Measurements from ENCODE around the gene TRMT112.

Gene TRMT112

DNA sequence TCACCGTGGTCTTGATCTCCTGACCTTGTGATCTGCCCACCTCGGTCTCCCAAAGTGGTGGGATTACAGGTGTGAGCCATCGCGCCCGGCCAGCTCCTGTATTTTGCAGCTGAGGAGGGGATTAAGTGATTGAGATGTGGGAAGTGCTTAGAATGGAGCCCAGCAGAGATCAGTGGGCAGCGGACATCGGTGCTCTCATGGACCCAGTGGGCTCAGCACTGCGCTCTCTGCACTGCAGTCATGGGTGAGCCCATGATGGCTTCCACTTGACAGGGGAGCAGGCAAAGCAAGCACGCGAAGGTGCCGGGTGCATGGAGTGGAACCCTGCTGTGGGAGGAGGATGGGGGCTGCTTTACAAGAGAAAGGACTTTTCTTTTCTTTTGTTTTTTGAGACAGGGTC lies 13.5 kb upstream of the TRMT112 start:
- TF ChIP-seq GATA2 (IDR thresholded peaks at IDR 0.05; ENCODE audit: low read depth, low read length): no peak
- no peak for TF ChIP-seq GATA3 (IDR thresholded peaks at IDR 0.05; ENCODE audit: low read depth, low read length)

DNA sequence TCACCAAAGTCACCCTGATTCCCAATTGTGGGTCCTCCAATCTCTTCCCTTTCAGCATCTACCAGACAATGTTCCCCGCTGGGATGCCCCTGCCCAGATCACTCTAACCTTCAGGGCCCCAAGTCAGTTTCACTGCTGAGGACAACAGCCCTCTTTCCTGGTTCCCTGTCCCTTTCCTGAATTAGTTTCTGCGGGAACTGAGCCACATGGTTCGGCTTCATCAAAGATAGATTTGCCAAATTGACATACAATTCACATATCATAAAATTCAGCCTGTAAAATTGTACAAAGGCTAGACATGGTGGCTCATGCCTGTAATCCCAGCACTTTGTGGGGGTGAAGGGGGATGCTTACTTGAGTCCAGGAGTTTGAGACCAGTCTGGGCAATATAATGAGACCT lies 10.6 kb upstream of the TRMT112 start:
- no peak for TF ChIP-seq GATA3 (IDR thresholded peaks at IDR 0.05; ENCODE audit: low read depth, low read length)
- TF ChIP-seq GATA2 (IDR thresholded peaks at IDR 0.05; ENCODE audit: low read depth, low read length): no peak

DNA sequence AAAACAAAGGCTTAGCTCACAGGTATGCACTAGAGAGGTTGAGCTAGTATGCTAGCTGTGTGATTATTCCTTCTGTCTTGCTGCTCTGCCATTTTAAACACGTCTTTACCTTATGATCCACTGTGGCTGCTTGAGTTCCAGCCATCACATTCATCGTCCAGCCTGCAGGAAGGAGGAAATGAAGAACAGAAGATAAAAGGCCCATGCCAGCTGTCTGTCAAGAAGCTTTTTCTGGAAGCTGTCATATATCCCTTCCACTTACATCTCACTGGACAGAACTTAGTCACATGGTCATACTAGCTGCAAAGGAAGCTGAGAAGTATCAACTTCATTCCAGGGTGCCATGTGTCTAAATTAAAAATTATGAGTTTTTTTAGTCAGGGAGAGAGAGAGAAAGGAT lies 10.0 kb upstream of the TRMT112 start:
- TF ChIP-seq GATA3 (IDR thresholded peaks at IDR 0.05; ENCODE audit: low read depth, low read length): no peak
- no peak for TF ChIP-seq GATA2 (IDR thresholded peaks at IDR 0.05; ENCODE audit: low read depth, low read length)

DNA sequence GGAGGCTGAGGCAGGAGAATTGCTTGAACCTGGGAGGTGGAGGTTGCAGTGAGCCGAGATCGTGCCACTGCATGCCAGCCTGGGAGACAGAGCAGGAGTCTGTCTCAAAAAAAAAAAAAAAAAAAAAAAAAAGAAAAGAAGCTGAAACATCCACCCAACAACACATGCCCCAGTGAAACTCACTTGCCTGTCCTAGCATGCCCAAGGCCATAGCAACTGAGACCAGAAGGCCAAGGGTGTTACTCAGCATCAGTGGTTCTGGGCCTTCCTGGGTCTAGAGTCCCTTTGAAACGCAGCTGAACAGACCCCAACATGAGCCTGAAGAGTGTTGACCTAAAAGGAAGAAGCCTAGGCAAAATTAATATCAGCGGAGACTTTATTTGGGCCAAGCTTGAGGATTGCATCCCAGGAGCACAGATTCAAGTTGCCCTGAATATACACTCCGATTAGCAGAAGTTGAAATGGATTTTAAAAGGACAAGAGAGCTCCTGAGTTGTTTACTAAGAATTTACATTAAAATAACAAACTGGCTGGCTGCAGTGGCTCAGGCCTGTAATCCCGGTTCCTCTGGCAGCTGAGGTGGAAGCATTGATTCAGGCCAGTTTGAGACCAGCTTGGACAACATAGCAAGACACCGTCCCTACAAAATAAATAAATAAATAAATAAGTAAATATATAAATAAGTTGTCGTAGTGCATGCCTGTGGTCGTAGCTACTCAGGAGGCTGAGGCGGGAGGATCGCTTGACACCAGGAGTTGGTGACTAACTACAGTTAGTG lies 7.5 kb upstream of the TRMT112 start:
- TF ChIP-seq GATA3 (IDR thresholded peaks at IDR 0.05; ENCODE audit: low read depth, low read length) (no peak), GATA2 (IDR thresholded peaks at IDR 0.05; ENCODE audit: low read depth, low read length) (no peak)

DNA sequence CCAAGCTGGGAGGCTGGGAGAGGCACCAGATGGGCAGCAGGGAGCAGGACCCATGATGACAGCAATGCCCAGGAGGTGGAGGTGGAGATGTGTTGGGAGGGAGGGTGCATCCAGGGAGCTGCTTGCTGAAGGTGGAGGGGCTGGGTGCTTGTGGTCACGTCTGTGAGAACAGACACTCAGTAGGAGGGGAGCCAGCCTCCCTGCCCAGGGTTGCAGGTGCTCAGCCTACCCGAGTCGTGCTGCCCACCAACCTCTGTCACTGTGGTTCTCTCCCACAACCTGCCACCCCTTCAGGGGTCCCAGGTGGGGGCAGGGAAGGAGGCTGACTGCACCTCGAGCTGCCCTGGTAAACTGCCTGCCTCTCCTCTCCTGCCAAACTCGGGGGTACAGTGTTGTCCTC lies 6.0 kb upstream of the TRMT112 start:
- no peak for TF ChIP-seq GATA2 (IDR thresholded peaks at IDR 0.05; ENCODE audit: low read depth, low read length)
- no peak for TF ChIP-seq GATA3 (IDR thresholded peaks at IDR 0.05; ENCODE audit: low read depth, low read length)

DNA sequence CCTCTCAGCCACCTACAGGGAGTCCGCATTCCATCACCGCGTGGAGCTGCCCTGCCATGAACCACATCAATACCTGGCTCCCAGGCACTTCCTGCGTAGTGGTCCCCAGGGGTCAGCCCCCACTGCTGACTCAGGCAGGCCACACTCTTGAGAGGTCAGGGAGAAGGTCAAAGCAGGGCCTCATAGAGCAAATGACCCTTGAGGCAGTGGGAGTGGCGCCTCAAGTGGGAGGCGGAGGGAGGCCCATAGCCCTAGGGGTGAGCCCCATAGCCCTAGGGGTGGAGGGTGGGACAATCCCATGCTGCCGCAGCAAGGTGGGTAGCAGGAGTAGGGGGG lies 5.5 kb upstream of the TRMT112 start:
- TF ChIP-seq GATA2 (IDR thresholded peaks at IDR 0.05; ENCODE audit: low read depth, low read length) (no peak), GATA3 (IDR thresholded peaks at IDR 0.05; ENCODE audit: low read depth, low read length) (no peak)

DNA sequence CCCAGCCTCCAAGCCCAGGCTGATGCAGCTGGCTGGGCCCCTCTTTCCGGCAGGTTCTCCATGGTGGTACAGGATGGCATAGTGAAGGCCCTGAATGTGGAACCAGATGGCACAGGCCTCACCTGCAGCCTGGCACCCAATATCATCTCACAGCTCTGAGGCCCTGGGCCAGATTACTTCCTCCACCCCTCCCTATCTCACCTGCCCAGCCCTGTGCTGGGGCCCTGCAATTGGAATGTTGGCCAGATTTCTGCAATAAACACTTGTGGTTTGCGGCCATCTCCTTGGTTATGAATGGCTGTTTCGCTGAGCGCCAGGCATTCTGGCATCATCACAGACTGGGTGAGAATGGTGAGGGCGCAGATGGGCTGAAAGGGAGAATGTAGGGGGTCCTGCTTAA lies 4.2 kb upstream of the TRMT112 start:
- TF ChIP-seq GATA3 (IDR thresholded peaks at IDR 0.05; ENCODE audit: low read depth, low read length) (no peak), GATA2 (IDR thresholded peaks at IDR 0.05; ENCODE audit: low read depth, low read length) (no peak)

DNA sequence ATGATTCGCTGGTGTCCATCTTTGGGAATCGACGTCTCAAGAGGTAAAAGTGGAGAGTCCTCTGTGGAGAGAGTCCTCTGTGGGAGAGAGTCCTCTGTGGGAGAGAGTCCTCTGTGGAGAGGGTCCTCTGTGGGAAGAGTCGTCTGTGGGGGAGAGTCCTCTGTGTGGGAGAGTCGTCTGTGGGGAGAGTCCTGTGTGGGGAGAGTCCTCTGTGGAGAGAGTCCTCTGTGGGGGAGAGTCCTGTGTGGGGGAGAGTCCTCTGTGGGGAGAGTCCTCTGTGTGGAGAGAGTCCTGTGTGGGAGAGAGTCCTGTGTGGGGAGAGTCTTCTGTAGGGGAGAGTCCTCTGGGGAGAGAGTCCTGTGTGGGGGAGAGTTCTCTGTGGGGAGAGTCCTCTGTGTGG lies 3.7 kb upstream of the TRMT112 start:
- TF ChIP-seq GATA3 (IDR thresholded peaks at IDR 0.05; ENCODE audit: low read depth, low read length): no peak
- TF ChIP-seq GATA2 (IDR thresholded peaks at IDR 0.05; ENCODE audit: low read depth, low read length): no peak

DNA sequence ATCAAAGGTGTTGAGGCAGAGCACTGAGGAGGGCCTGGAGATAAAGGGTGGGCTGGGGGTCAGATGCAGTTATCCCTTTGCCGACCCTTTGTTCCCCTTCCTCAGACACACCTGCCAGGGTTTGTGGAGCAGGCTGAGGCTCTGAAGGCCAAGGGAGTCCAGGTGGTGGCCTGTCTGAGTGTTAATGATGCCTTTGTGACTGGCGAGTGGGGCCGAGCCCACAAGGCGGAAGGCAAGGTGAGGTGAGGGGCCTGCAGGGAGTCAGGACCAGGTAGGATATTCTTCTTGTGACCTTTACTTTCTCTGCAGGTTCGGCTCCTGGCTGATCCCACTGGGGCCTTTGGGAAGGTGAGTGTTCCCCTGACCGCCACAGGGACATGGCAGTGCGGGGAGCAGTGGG lies 3.2 kb upstream of the TRMT112 start:
- no peak for TF ChIP-seq GATA3 (IDR thresholded peaks at IDR 0.05; ENCODE audit: low read depth, low read length)
- no peak for TF ChIP-seq GATA2 (IDR thresholded peaks at IDR 0.05; ENCODE audit: low read depth, low read length)

DNA sequence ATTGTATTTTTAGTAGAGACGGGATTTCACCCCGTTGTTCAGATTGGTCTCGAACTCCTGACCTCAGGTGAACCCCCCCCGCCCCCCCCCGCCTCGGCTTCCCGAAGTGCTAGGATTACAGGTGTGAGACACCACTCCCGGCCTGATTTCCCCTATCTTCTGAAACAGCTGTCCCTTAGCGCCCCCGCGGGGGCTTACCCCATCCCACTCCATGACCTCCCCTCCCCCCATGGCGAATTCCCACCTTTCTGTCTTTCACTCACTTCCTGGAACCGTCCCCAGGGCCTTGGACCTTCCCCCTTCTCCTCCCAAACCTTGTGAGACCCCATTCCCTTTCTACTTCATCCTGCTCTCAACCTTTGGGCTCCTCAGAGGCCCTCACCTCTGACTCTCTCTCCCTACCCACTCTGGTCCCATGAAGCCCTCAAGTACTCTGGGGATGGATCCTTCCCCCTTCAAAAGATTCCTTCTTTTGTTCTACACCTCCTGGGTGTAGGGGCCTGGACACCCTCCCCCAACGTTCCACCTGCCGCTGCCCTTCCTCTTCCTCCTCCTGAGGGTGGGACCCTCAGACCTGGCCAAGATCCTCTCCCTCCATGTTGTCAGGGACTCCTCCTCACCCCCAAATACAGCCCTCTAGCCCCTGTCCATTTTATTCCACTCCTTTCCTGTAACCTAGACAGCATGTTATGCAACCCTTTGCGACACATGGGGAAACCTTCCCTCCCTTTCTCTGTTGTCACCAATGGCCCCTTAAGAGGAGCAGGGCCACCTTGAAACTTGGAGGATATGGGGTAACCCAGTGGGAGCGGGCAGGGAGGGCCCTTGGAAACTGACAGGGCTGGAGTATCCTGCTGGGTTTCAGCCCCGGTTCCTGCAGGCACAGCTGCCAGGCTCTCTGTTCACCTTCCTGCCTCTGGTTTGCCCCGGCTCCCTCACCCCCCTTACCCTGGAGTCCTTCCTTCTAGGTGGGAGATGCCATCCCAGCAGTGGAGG lies 1.7 kb upstream of the TRMT112 start:
- TF ChIP-seq GATA2 (IDR thresholded peaks at IDR 0.05; ENCODE audit: low read depth, low read length) (no peak), GATA3 (IDR thresholded peaks at IDR 0.05; ENCODE audit: low read depth, low read length) (no peak)

DNA sequence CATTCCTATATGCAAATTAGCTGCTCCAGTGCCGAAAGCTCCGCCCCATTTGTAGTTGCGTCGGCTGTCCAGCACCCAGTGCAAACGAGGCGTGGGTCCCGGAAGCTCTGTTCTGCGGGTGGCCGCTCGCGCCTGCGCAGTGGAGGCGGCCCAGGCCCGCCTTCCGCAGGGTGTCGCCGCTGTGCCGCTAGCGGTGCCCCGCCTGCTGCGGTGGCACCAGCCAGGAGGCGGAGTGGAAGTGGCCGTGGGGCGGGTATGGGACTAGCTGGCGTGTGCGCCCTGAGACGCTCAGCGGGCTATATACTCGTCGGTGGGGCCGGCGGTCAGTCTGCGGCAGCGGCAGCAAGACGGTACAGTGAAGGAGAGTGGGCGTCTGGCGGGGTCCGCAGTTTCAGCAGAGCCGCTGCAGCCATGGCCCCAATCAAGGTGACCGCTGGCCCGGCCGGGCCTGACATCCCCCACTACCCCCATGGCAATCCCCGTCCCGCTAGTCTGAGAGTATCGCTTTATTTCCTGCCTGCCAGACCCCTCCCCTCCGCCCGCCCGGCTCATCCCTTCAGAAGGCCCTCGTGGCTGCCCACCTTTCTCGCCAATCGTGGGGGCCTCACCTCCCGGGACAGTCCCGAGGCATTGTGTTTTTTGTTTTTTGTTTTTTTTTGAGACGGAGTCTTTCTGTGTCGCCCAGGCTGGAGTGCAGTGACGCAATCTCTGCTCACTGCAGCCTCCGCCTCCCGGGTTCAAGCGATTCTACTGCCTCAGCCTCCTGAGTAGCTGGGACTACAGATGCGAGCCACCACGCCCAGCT lies 804 bp upstream of the TRMT112 start, which contains the start of gene PRDX5:
PRDX5 (plus strand) TSS at position 161 of the 805 bp plus-strand sequence; CDS start at position 256, 95 bp downstream.
- TF ChIP-seq GATA2 (IDR thresholded peaks at IDR 0.05; ENCODE audit: low read depth, low read length): no peak
- no peak for TF ChIP-seq GATA3 (IDR thresholded peaks at IDR 0.05; ENCODE audit: low read depth, low read length)

DNA sequence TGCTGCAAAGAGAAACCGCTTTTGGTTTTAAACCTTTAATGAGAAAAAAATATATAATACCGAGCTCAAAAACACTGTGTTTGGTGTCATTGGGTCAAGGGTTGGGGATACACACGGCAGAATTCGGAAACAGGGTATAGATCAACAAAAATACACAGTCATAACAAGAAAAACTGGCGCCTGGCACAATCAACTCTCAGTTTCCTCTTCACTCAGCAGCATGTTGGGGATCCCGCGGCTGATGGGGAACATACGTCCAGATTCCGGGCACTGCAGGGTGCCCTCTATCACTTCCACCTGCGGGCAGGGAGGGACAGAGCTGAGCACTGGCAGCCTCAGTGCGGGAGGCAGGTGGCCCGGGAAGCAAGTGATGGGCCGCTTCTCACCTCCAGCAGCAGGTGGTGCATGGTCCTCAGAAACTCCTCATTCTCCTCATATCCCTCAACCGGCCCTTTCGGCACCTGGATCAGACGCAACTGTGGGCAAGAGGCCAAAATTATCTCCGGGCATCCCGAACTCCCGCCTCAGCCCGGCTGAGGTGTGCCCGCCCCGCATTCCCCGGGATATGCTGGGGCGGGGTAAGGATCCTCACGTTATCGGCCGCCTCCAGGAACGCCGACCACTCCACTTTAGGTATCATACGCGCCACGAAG lies 561 bp downstream of the TRMT112 start:
- no peak for TF ChIP-seq GATA3 (IDR thresholded peaks at IDR 0.05; ENCODE audit: low read depth, low read length)
- TF ChIP-seq GATA2 (IDR thresholded peaks at IDR 0.05; ENCODE audit: low read depth, low read length): no peak

DNA sequence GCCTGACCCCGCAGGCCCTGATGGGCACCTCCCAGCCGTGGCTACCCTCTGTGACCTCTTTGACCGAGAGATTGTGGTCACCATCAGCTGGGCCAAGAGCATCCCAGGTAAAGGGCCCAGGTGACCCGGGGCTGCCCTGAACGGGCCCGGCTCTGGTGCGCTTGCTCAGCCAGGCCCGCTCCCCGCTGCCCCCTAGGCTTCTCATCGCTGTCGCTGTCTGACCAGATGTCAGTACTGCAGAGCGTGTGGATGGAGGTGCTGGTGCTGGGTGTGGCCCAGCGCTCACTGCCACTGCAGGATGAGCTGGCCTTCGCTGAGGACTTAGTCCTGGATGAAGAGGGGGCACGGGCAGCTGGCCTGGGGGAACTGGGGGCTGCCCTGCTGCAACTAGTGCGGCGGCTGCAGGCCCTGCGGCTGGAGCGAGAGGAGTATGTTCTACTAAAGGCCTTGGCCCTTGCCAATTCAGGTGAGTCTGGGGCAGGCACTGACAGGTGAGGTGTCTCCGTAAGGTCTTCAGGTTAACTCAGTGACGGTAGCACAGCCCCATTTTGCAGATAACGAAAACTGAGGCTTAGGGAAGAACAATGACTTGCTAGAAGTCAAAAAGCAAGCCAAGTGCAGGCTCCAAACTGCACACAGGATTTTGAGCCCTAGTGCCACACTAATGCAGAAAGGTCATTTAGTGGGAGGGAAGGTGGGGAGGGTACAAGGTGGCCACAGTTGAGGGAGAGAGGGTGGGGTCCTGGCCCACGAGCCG lies 2.4 kb downstream of the TRMT112 start:
- TF ChIP-seq GATA2 (IDR thresholded peaks at IDR 0.05; ENCODE audit: low read depth, low read length) (no peak), GATA3 (IDR thresholded peaks at IDR 0.05; ENCODE audit: low read depth, low read length) (no peak)
